Measurements from ENCODE around the gene HOXA7.

DNA sequence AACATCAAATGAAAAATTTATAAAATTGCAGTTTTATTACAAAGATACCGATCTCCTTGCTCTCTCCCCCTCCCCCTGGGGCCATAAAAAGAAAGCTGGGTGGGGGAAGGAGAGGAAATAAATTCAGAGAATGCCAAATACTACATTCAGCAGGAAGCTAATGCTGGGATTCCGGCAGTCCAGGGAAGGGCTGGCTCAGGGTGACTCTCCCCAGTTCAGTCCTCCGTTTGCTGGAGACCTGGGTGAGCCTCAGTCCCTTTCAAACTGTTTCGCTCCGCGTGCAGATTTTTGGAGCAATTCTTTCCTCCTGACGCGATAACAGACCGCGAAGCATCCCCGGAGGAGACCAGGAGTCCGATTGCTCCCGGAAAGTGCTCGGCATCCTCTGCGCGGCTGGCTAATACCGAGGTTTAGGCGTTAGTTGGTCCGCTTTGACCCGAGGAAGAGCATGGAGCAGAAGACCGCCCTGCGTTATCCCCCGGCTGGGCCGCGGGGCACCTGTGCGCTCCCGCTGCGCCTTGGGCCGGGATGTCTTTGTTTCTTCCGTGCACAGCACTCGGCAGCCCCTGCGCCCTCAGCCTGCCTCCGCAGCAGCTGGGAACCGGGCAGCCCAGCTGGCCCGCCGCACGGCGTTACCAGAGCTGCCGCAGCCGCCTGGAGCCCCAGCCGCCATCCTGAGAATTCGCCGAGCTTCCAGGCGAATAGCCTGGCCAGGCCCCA, 50.1 kb downstream of the HOXA7 start:
- TF ChIP-seq, protein P1, sequence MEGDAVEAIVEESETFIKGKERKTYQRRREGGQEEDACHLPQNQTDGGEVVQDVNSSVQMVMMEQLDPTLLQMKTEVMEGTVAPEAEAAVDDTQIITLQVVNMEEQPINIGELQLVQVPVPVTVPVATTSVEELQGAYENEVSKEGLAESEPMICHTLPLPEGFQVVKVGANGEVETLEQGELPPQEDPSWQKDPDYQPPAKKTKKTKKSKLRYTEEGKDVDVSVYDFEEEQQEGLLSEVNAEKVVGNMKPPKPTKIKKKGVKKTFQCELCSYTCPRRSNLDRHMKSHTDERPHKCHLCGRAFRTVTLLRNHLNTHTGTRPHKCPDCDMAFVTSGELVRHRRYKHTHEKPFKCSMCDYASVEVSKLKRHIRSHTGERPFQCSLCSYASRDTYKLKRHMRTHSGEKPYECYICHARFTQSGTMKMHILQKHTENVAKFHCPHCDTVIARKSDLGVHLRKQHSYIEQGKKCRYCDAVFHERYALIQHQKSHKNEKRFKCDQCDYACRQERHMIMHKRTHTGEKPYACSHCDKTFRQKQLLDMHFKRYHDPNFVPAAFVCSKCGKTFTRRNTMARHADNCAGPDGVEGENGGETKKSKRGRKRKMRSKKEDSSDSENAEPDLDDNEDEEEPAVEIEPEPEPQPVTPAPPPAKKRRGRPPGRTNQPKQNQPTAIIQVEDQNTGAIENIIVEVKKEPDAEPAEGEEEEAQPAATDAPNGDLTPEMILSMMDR (IDR thresholded peaks at IDR 0.05), result no peak
- TF ChIP-seq ZFX (IDR thresholded peaks at IDR 0.05; ENCODE audit: borderline replicate concordance), result no peak
